H1 (cell line): Measurements from ENCODE around the gene HSD17B1. TPM values are rescaled to one million over a fixed set of nuclear protein-coding genes. Genes with fewer than 3 reads are reported as not detected.

Experiments
- CBX5 ChIP-seq: fragments of 300-800, 300-1000 bp; sonication (generic); IDR thresholded peaks from 2 replicates; pipeline ENCODE4 v1.7.1; 2016; ENCODE audit warnings: antibody characterized with exemption, low read length, low read depth
- CHD2 ChIP-seq: IDR thresholded peaks from 2 replicates; pipeline ENCODE4 v1.6.1; 2012; ENCODE audit warnings: low read length, improper control_type of control experiment
- EP300 ChIP-seq, 2 experiments: IDR thresholded peaks; 1 replicate in 1 of 2; 2 replicates in 1 of 2; pipeline ENCODE4 v1.6.1; 2011 to 2012; ENCODE audit warnings: low read depth in 2 of 2, low read length in 2 of 2, mild to moderate bottlenecking in 2 of 2, borderline replicate concordance in 1 of 2, inconsistent platforms in 1 of 2, moderate library complexity in 1 of 2
- GTF2F1 ChIP-seq: IDR thresholded peaks from 2 replicates; pipeline ENCODE4 v1.6.1; 2012; ENCODE audit warnings: low read depth, low read length, improper control_type of control experiment, borderline replicate concordance
- polyA plus RNA-seq, 7 experiments: library from polyadenylated mRNA; depleted of rRNA in 3 of 7; stranded (reverse) in 5 of 7; unstranded in 2 of 7; fragments of >200 nt in 5 of 7; fragments of 200-250 nt in 2 of 7; gene quantifications; 1 replicate in 5 of 7; 2 replicates in 1 of 7; 4 replicates in 1 of 7; pipeline versions ENCODE4 v1.2.1 to v1.2.3, GENCODE V29; 2011 to 2013; ENCODE audit warnings: missing spikeins in 2 of 7, mixed read lengths in 2 of 7
- total RNA-seq: library from RNA; stranded (reverse); fragmentation: NEBNext Ultra II Directional; extraction: Animal tissue kit (Norgen Biotek cat#: 25700); gene quantifications from 2 replicates; pipeline ENCODE4 v1.2.1, GENCODE V29; 2021

The HSD17B1 gene
- total and polyA plus RNA-seq, 2 of the 8 experiments (the other 6 are each of a cell fraction or from before 2014, with no cell fraction given), result 0.88 to 1.0 TPM

DNA sequence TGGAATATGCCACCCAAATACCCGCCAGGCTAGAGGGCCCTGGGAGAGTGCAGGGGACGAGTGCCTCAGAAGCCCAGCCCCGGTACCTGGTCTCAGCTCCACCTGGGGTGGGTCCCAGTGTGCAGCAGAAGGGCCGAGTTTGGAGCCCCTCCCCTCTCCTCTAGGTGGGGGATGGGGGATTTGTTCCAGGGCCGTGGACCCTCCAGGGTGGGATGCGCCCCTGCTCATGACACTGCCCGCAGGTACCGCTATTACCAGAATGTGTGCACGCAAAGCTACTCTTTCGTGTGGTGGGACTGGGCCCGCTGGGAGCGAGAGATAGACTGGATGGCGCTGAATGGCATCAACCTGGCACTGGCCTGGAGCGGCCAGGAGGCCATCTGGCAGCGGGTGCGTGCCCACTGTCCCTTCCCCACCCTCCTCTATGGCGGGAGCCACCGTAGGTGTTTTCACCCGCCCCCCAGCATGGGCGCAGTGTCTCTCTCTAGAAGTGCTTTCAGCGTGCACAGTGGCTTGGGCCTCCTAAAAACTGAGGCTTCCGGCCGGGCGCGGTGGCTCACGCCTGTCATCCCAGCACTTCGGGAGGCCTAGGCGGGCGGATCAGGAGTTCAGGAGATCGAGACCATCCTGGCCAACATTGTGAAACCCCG, 15.4 kb upstream of the HSD17B1 start (continued):
- no peak for TF ChIP-seq GTF2F1
- TF ChIP-seq CBX5, result no peak
- no peak for TF ChIP-seq CHD2
- no peak for TF ChIP-seq EP300 (IDR thresholded peaks at IDR 0.05; ENCODE audit: borderline replicate concordance in 1 of 2, low read depth in 2 of 2, low read length in 2 of 2)
- TF ChIP-seq, all 59 proteins: peak for 0
